Measurements from ENCODE around the gene MFAP1. TPM values are rescaled to one million over a fixed set of nuclear protein-coding genes. Genes with fewer than 3 reads are reported as not detected.
A peak's percentile ranks its signal among the peaks of the same experiment; 100 is the strongest.
"Not testable (repeated sequence)": the region's sequence is repeated elsewhere in the genome, so short reads cannot be mapped to it uniquely, and the experiment has no call there.

The MFAP1 gene
- total RNA-seq, 3 donors from 2014 or later = 14.4 to 26.3 (median 15.7) TPM

DNA sequence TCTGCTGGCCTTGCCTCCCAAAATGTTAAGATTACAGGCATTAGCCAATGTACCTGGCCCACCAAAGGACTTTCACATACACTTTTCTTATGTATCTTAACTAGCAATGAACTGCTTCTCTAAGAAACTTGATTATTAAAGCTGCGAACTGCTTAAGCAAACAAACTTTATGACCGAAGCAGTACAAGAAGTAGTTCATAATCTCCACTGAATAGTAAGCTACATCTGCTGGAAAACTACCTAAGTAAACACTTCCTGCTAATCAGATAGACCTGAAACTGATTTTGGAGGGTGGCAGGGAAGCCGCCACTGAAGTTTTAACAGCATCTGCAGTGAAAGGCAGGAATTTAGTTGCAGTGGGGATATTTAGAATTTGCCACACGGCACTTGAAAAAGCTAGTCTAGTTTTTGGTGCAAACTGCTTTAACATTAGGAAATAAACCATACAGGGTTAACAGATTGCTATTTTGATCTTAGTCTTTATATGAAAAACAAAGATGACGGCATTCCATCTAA lies 16.0 kb downstream of the MFAP1 start:
- H3K4me3 ChIP-seq = no peak overlapping the region
- TF ChIP-seq POLR2AphosphoS5 (IDR thresholded peaks at IDR 0.05) = no peak
- TF ChIP-seq, protein P1, sequence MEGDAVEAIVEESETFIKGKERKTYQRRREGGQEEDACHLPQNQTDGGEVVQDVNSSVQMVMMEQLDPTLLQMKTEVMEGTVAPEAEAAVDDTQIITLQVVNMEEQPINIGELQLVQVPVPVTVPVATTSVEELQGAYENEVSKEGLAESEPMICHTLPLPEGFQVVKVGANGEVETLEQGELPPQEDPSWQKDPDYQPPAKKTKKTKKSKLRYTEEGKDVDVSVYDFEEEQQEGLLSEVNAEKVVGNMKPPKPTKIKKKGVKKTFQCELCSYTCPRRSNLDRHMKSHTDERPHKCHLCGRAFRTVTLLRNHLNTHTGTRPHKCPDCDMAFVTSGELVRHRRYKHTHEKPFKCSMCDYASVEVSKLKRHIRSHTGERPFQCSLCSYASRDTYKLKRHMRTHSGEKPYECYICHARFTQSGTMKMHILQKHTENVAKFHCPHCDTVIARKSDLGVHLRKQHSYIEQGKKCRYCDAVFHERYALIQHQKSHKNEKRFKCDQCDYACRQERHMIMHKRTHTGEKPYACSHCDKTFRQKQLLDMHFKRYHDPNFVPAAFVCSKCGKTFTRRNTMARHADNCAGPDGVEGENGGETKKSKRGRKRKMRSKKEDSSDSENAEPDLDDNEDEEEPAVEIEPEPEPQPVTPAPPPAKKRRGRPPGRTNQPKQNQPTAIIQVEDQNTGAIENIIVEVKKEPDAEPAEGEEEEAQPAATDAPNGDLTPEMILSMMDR (IDR thresholded peaks at IDR 0.05) = no peak
- TF ChIP-seq POLR2A (IDR thresholded peaks at IDR 0.05) = no peak
- intact Hi-C loops (cut with DNase I; ENCODE audit: low total_unique reads) = no loop called here
- H3K27me3 ChIP-seq = no peaks in the 10 kb centered on the region
- H3K36me3 ChIP-seq = peaks cover 4% of the 10 kb centered on the region
- DNase-seq (ENCODE audit: low spot score in 2 of 2) = no peak
- no peaks in the 10 kb centered on the region for H3K4me1 ChIP-seq
- H3K27ac ChIP-seq = no peak overlapping the region
- H3K9me3 ChIP-seq = no peaks in the 10 kb centered on the region

DNA sequence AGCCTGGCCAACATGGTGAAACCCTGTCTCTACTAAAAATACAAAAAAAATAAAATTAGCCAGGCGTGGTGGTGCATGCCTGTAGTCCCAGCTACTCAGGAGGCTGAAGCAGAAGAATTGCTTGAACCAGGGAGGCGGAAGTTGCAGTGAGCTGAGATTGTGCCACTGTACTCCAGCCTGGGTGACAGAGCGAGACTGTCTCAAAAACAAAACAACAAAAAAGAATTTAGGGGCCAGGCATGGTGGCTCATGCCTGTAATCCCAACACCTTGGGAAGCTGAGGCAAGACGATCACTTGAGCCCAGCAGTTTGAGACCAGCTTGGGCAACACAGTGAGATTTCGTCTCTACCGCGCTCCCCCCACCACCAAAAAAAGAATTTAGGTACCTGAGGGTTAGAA lies 21.8 kb downstream of the MFAP1 start:
- intact Hi-C loops (cut with DNase I; ENCODE audit: low total_unique reads); H3K36me3 ChIP-seq; H3K27me3 ChIP-seq; H3K9me3 ChIP-seq; DNase-seq (ENCODE audit: low spot score in 2 of 2); H3K27ac ChIP-seq; H3K4me3 ChIP-seq: not testable (repeated sequence)
- H3K4me1 ChIP-seq = peaks cover 5 to 10% of the 10 kb centered on the region in 2 donors

DNA sequence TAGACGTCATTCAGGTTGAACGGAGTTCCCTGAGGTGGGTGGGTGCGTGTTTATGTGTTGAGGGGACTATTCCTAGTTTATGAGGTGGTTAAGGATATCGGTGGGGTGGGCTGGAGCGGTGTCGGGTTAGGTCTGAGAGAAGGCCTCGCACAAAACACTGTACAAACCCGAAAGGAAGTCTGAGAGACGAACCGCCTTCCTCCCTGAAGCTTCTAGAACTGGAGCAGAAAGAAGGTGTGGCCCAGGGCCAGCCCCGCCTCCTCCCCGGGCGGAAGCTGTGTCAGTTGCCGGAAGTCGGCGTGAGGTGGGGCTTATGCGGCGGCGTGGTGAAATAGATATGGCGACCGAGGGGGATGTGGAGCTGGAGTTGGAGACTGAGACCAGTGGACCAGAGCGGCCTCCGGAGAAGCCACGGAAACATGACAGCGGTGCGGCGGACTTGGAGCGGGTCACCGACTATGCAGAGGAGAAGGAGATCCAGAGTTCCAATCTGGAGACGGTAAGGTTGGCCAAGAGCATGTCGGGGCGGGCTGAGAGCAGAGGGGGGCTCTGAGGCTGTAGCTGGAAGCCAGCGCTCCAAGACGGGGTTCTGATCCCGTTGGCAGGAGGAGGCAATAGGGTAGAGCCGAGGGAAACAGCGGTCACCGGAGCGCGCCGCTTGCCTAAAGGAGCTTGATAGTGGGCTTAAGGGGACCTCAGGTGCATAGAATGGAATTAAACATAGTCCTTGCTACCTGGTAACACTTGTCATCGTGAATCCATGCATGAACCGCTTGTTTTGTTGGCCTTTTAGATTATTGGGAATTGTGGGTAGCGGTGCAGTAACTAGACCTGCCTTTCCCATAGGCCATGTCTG lies 24.0 kb downstream of the MFAP1 start, which contains the start of gene HYPK:
Gene HYPK, plus strand, starts transcription at position 314 of the 856 bp plus-strand sequence. Its CDS starts 24 bp downstream, at position 338.
- Histone ChIP-seq H3K27me3 (no peaks in the 10 kb centered on the region), H3K36me3 (peaks cover 4% of the 10 kb centered on the region), H3K4me1 (peaks cover 5 to 10% of the 10 kb centered on the region in 2 donors), H3K27ac (peak within 1 kb of the TSS; percentile 93 to 96), H3K4me3 (peak within 1 kb of the TSS; percentile 74 to 95 (median 91)), H3K9me3 (no peaks in the 10 kb centered on the region)
- TF ChIP-seq, protein P1 (IDR thresholded peaks at IDR 0.05) = no peak
- TF ChIP-seq POLR2A (IDR thresholded peaks at IDR 0.05) = peak; percentile 47
- peak; percentile 73 to 89 (median 85) for TF ChIP-seq POLR2AphosphoS5 (IDR thresholded peaks at IDR 0.05)
- intact Hi-C loops (cut with DNase I; ENCODE audit: low total_unique reads) = no loop called here
- DNase-seq (ENCODE audit: low spot score in 2 of 2) = peak; percentile 92 to 93

DNA sequence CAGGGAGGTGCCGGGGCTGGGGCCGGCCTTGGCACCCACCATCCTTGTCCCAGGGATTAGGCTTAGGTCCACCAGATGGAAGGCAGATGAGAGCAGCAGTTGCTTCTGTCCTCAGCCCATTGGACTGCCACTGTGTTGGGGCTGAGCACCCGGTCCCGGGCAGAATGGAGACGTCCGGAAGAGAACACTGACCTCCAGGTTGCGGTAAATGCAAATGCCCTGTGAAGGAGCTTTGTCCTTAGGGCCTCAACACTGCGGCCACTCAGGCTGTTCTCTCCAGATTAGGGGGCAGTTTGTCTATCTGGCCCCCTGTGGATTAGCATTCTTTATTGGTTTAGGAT lies 24.6 kb downstream of the MFAP1 start, which contains the start of gene SERINC4:
Gene SERINC4, minus strand, starts transcription at position 276 of the 341 bp plus-strand sequence. Its CDS starts 234 bp downstream, at position 42.
- Histone ChIP-seq H3K27me3 (no peaks in the 10 kb centered on the region), H3K4me1 (peaks cover 5 to 10% of the 10 kb centered on the region in 2 donors), H3K27ac (peak within 1 kb of the TSS; percentile 93 to 96), H3K9me3 (no peaks in the 10 kb centered on the region), H3K36me3 (peaks cover 3% of the 10 kb centered on the region), H3K4me3 (peak within 1 kb of the TSS; percentile 74 to 95 (median 91))
- no peak for TF ChIP-seq POLR2A (IDR thresholded peaks at IDR 0.05)
- intact Hi-C loops (cut with DNase I; ENCODE audit: low total_unique reads) = no loop called here
- DNase-seq (ENCODE audit: low spot score in 2 of 2) = no peak

DNA sequence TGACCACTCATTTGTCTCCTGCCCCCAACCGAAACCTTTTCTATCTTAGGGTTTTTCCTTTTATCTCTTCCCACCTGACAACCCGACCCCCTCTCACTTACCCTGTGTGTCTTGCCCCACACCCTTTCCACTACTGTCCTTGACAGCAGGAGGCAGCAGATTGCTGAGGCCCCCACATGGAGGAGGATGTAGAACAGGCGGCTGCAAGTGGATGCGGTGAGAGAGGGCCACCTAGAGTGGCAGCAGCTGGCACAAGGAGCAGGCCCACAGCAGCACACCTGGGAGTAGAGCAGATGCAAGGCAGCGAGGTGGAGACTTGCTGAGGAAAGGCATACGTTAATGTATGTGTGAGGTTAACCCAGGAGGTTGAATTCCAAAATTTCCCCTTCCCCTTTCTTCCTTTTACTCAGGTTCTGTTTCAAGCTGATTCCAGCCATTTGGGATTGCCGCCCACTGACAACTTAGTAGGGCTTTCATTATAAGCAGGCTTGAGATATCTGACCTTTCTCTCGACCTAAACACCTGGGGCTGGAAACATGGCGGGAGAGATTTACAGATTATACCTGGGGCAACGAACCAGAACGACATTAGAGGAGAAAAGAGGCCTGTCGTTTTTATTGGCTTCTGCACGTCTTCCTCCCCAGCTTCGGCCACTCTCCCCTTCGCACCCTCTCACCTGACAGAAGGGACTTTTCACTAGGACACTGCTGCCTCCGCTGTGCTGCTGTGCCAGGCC lies 25.1 kb downstream of the MFAP1 start:
- Histone ChIP-seq H3K27ac (peak overlapping the region; percentile 93 to 96), H3K27me3 (no peaks in the 10 kb centered on the region), H3K4me1 (peaks cover 5 to 10% of the 10 kb centered on the region in 2 donors), H3K9me3 (no peaks in the 10 kb centered on the region), H3K4me3 (peak overlapping the region in 1 of 3 donors; percentile 74), H3K36me3 (no peaks in the 10 kb centered on the region)
- intact Hi-C loops (cut with DNase I; ENCODE audit: low total_unique reads) = no loop called here
- DNase-seq (ENCODE audit: low spot score in 2 of 2) = no peak
- TF ChIP-seq POLR2AphosphoS5 (IDR thresholded peaks at IDR 0.05) = no peak
- TF ChIP-seq, protein P1 (IDR thresholded peaks at IDR 0.05) = no peak
- TF ChIP-seq POLR2A (IDR thresholded peaks at IDR 0.05) = no peak
